Fibroblast of pulmonary artery (primary cell): ENCODE results near the gene SIX2.
A peak's percentile ranks its signal among the peaks of the same experiment; 100 is the strongest.
"Not testable (repeated sequence)": the region's sequence is repeated elsewhere in the genome, so short reads cannot be mapped to it uniquely, and the experiment has no call there.

Experiments
- DNase-seq: peaks from one replicate; pipeline ENCODE4 v3.0.0-alpha.2; 2010; ENCODE audit warnings: low read depth
- H3K4me3 ChIP-seq: replicated peaks from 2 replicates; pipeline ENCODE4 v1.5.1; 2011; ENCODE audit warnings: low read depth, mild to moderate bottlenecking, control low read depth, low read length, moderate library complexity
- CTCF ChIP-seq: IDR thresholded peaks from 2 replicates; pipeline ENCODE4 v1.5.1; 2011; ENCODE audit warnings: mild to moderate bottlenecking, control low read depth, low read length, inconsistent platforms; ENCODE audit errors: missing control alignments

SIX2 gene

GRCh38 chr2:45046786-45047185, 37.5 kb upstream of the SIX2 start:
- no peak overlapping the region for H3K4me3 ChIP-seq
- no peak for TF ChIP-seq CTCF
- DNase-seq = peak; percentile 64

- no peak overlapping the region for H3K4me3 ChIP-seq
- no peak for DNase-seq
- no peak for TF ChIP-seq CTCF
These were observed 36.5 kb upstream of the SIX2 start for GRCh38 chr2:45045706-45046105.

- no peak overlapping the region for H3K4me3 ChIP-seq
- no peak for TF ChIP-seq CTCF
- no peak for DNase-seq
These were observed 35.7 kb upstream of the SIX2 start for GRCh38 chr2:45044916-45045315.

- DNase-seq = no peak
- no peak overlapping the region for H3K4me3 ChIP-seq
- TF ChIP-seq CTCF = no peak
These were observed 33.9 kb upstream of the SIX2 start for GRCh38 chr2:45043174-45043573.

GRCh38 chr2:45042401-45042800, 33.1 kb upstream of the SIX2 start:
- no peak overlapping the region for H3K4me3 ChIP-seq
- TF ChIP-seq CTCF = no peak
- no peak for DNase-seq

- no peak for DNase-seq
- no peak overlapping the region for H3K4me3 ChIP-seq
- TF ChIP-seq CTCF = no peak
These were observed 31.5 kb upstream of the SIX2 start for GRCh38 chr2:45040786-45041185.

GRCh38 chr2:45039804-45040203, 30.6 kb upstream of the SIX2 start:
- DNase-seq, H3K4me3 ChIP-seq: not testable (repeated sequence)

- DNase-seq, H3K4me3 ChIP-seq: not testable (repeated sequence)
These were observed 29.6 kb upstream of the SIX2 start for GRCh38 chr2:45038861-45039260.
